CD8-positive, alpha-beta memory T cell (primary cell): ENCODE results near the gene FADS3. TPM values are rescaled to one million over a fixed set of nuclear protein-coding genes. Genes with fewer than 3 reads are reported as not detected.
A peak's percentile ranks its signal among the peaks of the same experiment; 100 is the strongest.

Source experiments
- CTCF ChIA-PET: fragments of 350-600 bp; sonication (Branson Sonifier 250); formaldehyde crosslinking; loops from one replicate; lab custom pipeline; 2021; ENCODE audit warnings: antibody characterized with exemption; lab: Charles Lee
- POLR2A ChIA-PET: fragments of 350-600 bp; sonication (Branson Sonifier 250); formaldehyde crosslinking; loops from one replicate; lab custom pipeline; 2021; ENCODE audit warnings: antibody characterized with exemption; lab: Charles Lee
- DNase-seq, 5 donors: peaks; one replicate each; pipeline versions ENCODE4 v3.0.0 to v3.0.0-alpha.2; 2020 to 2022; ENCODE audit warnings: mixed read lengths in 1 of 5
- H3K27ac ChIP-seq: one replicate; pipeline ENCODE4 v1.7.0; 2013; ENCODE audit warnings: low read depth, mild to moderate bottlenecking, low read length, moderate library complexity
- H3K27me3 ChIP-seq: 2 replicates; pipeline ENCODE4 v1.7.0; 2013; ENCODE audit warnings: low read length, mild to moderate bottlenecking; ENCODE audit not compliant: insufficient read depth, poor library complexity, severe bottlenecking
- H3K36me3 ChIP-seq: 2 replicates; pipeline ENCODE4 v1.7.0; 2013; ENCODE audit warnings: mild to moderate bottlenecking, low read length, moderate library complexity; ENCODE audit not compliant: insufficient read depth
- H3K4me1 ChIP-seq: 2 replicates; pipeline ENCODE4 v1.7.0; 2013; ENCODE audit warnings: mild to moderate bottlenecking, low read length, moderate library complexity; ENCODE audit not compliant: insufficient read depth
- H3K4me3 ChIP-seq: 2 replicates; pipeline ENCODE4 v1.7.0; 2013; ENCODE audit warnings: mild to moderate bottlenecking, low read length
- H3K9me3 ChIP-seq: 2 replicates; pipeline ENCODE4 v1.7.0; 2013; ENCODE audit warnings: mild to moderate bottlenecking, low read length
- H3K27ac Mint-ChIP-seq, 8 donors: one replicate each; pipeline ENCODE4 v1.8.0; 2020 to 2021; ENCODE audit warnings: mixed read lengths in 8 of 8, mild to moderate bottlenecking in 6 of 8, inconsistent platforms in 3 of 8, moderate library complexity in 3 of 8
- H3K27me3 Mint-ChIP-seq, 2 donors: one replicate each; pipeline ENCODE4 v1.8.0; 2020 to 2021; ENCODE audit warnings: mixed read lengths in 2 of 2, mild to moderate bottlenecking in 1 of 2, moderate library complexity in 1 of 2
- H3K36me3 Mint-ChIP-seq, 3 donors: one replicate each; pipeline ENCODE4 v1.8.0; 2020 to 2021; ENCODE audit warnings: mixed read lengths in 3 of 3, inconsistent platforms in 1 of 3, mild to moderate bottlenecking in 1 of 3
- H3K4me1 Mint-ChIP-seq, 3 donors: one replicate each; pipeline ENCODE4 v1.8.0; 2020 to 2021; ENCODE audit warnings: mixed read lengths in 3 of 3, inconsistent platforms in 1 of 3, mild to moderate bottlenecking in 1 of 3
- H3K4me3 Mint-ChIP-seq, 7 donors: one replicate each; pipeline ENCODE4 v1.8.0; 2020 to 2021; ENCODE audit warnings: mixed read lengths in 7 of 7, mild to moderate bottlenecking in 6 of 7, moderate library complexity in 4 of 7, inconsistent platforms in 2 of 7
- H3K9me3 Mint-ChIP-seq, 5 donors: one replicate each; pipeline ENCODE4 v1.8.0; 2020 to 2022; ENCODE audit warnings: mixed read lengths in 5 of 5, mild to moderate bottlenecking in 3 of 5, moderate library complexity in 2 of 5, inconsistent platforms in 1 of 5
- polyA plus RNA-seq: library from polyadenylated mRNA; unstranded; fragments of 300-500 nt; fragmentation: Illumina TruSeq; gene quantifications from one replicate; pipeline ENCODE4 v1.2.3, GENCODE V29; 2021
- total RNA-seq, 2 experiments: library from RNA; stranded (reverse); gene quantifications; one replicate each; pipeline ENCODE4 v1.2.3, GENCODE V29; 2021

Gene FADS3
- total and polyA plus RNA-seq, 3 experiments from 2014 or later = 2.6 to 7.7 (median 5.8) TPM

DNA sequence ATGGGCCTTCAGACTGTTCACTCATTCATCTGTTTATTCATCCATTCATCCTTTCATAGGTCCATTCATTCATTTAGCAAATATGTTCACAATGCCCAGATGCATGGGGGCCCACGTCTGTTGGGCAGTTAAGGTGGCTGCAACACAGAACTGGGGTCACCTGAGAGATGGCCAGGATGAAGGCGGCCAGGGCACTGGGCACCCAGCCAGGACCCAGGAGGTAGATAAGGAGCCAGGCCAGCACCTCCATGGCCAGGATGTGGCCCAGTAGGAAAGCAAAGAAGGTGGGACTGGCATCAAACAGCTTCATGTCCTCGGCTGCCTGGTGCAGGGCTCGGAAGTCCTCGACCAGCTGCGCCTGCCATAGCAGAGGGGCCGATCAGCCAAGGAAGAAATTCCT is 12.2 kb downstream of the FADS3 start:
- no peak for DNase-seq
- POLR2A ChIA-PET = no interaction called here
- Histone ChIP-seq H3K4me3 (no peak overlapping the region), H3K27me3 (no peaks in the 10 kb centered on the region), H3K27ac (no peak overlapping the region), H3K4me1 (no peaks in the 10 kb centered on the region), H3K9me3 (no peaks in the 10 kb centered on the region), H3K36me3 (no peaks in the 10 kb centered on the region)
- Mint-ChIP-seq H3K27ac (no peak overlapping the region), H3K36me3 (no peaks in the 10 kb centered on the region), H3K27me3 (no peaks in the 10 kb centered on the region), H3K4me3 (no peak overlapping the region), H3K4me1 (no peaks in the 10 kb centered on the region), H3K9me3 (no peaks in the 10 kb centered on the region)
- CTCF ChIA-PET = interaction anchor here (3.5 kb wide), 1 partner anchor 203 kb away, joined by 10 read pairs; no protein-coding TSS in a partner anchor

DNA sequence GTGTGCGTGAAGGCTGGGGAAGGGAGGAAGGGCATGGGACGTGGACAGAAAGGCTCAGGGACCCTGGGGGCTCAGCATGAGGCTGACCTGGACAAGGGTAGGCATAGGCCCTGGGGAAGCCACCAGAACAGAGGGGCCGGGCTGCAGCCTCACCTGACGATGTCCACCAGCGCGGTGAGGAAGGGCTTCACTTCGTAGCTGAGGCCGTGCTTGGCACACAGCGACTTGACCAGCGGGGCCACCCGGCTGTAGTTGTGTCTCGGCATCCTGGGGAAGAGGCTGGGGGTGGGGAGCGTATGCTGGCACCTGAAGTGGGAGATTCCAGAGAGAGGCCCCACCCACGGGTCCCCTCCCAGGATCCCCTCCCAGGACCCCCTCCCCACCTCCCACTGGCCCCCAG is 15.6 kb downstream of the FADS3 start:
- no peak overlapping the region for H3K4me3 Mint-ChIP-seq
- CTCF ChIA-PET = no interaction called here
- peaks cover 4 to 7% (median 7%) of the 10 kb centered on the region in 3 donors for H3K4me1 Mint-ChIP-seq
- POLR2A ChIA-PET = no interaction called here
- no peak overlapping the region for H3K27ac Mint-ChIP-seq
- H3K4me3 ChIP-seq = no peak overlapping the region
- H3K27me3 Mint-ChIP-seq = peaks cover 1 to 7% of the 10 kb centered on the region in 2 donors
- no peaks in the 10 kb centered on the region for H3K9me3 ChIP-seq
- H3K36me3 Mint-ChIP-seq = no peaks in the 10 kb centered on the region
- H3K27ac ChIP-seq = no peak overlapping the region
- DNase-seq = no peak
- H3K27me3 ChIP-seq = no peaks in the 10 kb centered on the region
- peaks cover 8% of the 10 kb centered on the region for H3K4me1 ChIP-seq
- H3K9me3 Mint-ChIP-seq = no peaks in the 10 kb centered on the region
- H3K36me3 ChIP-seq = no peaks in the 10 kb centered on the region

DNA sequence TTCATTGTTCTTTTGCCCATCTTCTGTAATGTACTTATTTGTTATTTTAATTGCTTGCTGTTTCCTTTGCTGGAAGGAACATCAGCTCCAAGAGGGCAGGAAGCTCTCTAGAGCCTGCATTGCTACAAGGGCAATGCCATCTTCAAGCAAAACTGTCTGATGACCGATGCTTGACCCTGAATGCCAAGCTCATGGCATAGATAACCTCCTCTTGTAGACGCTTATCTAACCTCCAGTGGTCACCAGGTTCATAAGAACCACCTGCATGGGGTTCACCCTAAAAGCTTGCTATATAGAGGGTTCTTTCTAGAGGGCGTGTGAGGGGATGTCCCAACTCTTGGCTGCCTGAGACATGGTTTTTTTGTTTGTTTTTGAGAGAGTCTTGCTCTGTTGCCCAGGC is 16.5 kb downstream of the FADS3 start:
- H3K36me3 ChIP-seq = no peaks in the 10 kb centered on the region
- POLR2A ChIA-PET = no interaction called here
- peaks cover 1 to 9% of the 10 kb centered on the region in 2 donors for H3K27me3 Mint-ChIP-seq

DNA sequence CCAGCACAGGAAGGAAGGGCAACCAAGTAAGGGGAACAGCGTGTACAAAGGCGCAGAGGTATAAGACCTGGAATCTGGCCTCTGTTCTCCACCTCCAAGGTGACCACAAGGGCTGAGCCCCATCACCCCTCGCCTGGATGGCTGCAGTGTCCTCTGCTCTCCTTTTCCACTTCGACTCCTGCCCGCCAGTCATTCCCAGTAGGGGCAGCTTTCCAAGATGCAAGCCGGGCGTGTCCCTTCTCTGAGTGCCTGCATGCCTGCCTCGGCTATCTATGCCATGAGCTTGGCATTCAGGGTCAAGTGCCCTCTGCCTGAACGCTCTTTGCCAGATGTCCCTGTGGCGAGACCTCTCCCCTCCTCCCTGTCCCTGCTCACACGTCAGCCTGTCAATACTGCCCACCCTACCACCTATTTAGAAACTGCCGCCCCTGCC is 17.0 kb downstream of the FADS3 start:
- Mint-ChIP-seq H3K36me3 (no peaks in the 10 kb centered on the region), H3K27ac (no peak overlapping the region), H3K4me1 (peaks cover 4 to 7% (median 7%) of the 10 kb centered on the region in 3 donors), H3K4me3 (no peak overlapping the region), H3K9me3 (no peaks in the 10 kb centered on the region), H3K27me3 (peaks cover 1 to 9% of the 10 kb centered on the region in 2 donors)
- Histone ChIP-seq H3K4me3 (no peak overlapping the region), H3K27me3 (no peaks in the 10 kb centered on the region), H3K4me1 (peaks cover 8% of the 10 kb centered on the region), H3K9me3 (no peaks in the 10 kb centered on the region), H3K36me3 (no peaks in the 10 kb centered on the region), H3K27ac (no peak overlapping the region)
- POLR2A ChIA-PET = no interaction called here
- CTCF ChIA-PET = no interaction called here
- DNase-seq = no peak

More for the DNA sequence above, 16.5 kb downstream of the FADS3 start:
- Mint-ChIP-seq H3K4me3 (no peak overlapping the region), H3K27ac (no peak overlapping the region), H3K4me1 (peaks cover 4 to 7% (median 7%) of the 10 kb centered on the region in 3 donors), H3K36me3 (no peaks in the 10 kb centered on the region), H3K9me3 (no peaks in the 10 kb centered on the region)
- H3K9me3 ChIP-seq = no peaks in the 10 kb centered on the region
- H3K27me3 ChIP-seq = no peaks in the 10 kb centered on the region
- no peak for DNase-seq
- H3K4me1 ChIP-seq = peaks cover 8% of the 10 kb centered on the region
- no peak overlapping the region for H3K4me3 ChIP-seq
- CTCF ChIA-PET = no interaction called here
- H3K27ac ChIP-seq = no peak overlapping the region

DNA sequence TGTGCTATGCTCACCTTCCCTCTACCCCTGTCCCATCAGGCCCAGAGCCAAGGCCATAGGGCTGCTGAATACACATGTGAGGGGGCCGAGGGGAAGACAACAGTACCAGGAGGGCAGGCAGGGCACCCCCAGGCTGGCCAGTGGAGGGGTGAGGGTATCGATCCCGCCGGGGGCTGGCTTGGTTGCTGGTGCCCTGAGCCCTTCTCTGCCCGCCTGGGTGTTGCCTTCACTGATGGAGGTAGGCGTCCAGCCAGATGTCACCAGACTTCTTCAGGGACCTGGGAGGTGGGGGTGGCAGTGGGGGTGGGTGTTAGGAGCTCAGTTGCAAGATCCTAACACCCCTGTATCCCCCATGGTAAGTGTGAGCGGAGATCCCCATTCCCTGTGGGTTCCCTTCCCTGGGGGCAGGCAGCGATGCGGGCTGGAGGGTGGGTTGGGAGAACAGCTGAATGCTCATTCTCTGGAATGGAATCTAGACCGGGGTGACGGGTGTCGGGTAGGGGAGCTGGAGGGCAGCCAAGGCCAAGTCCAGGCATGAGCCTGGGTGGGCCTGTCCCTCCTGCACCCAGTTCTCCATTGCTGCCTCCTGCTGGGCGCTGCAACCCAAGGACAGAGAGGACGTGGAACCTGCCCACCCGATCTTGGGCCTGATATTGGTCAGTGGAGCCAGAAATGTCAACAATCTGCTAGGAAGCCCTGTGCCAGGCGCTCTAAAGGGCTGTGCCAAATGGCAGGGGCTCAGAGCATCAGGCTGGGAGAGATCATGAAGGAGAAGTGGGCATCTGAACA is 17.6 kb downstream of the FADS3 start:
- Mint-ChIP-seq H3K9me3 (no peaks in the 10 kb centered on the region), H3K27me3 (peaks cover 1 to 9% of the 10 kb centered on the region in 2 donors), H3K4me3 (no peak overlapping the region), H3K36me3 (no peaks in the 10 kb centered on the region), H3K27ac (peak overlapping the region in 1 of 8 donors; percentile 84), H3K4me1 (peaks cover 4 to 7% (median 7%) of the 10 kb centered on the region in 3 donors)
- DNase-seq = no peak
- Histone ChIP-seq H3K27ac (no peak overlapping the region), H3K9me3 (no peaks in the 10 kb centered on the region), H3K4me1 (peaks cover 8% of the 10 kb centered on the region), H3K4me3 (no peak overlapping the region), H3K36me3 (no peaks in the 10 kb centered on the region), H3K27me3 (no peaks in the 10 kb centered on the region)
- CTCF ChIA-PET = interaction anchor here (0.7 to 2.0 kb wide), 2 partner anchors 26 to 234 kb away, joined by 3 to 6 read pairs; no protein-coding TSS in a partner anchor
- POLR2A ChIA-PET = no interaction called here

DNA sequence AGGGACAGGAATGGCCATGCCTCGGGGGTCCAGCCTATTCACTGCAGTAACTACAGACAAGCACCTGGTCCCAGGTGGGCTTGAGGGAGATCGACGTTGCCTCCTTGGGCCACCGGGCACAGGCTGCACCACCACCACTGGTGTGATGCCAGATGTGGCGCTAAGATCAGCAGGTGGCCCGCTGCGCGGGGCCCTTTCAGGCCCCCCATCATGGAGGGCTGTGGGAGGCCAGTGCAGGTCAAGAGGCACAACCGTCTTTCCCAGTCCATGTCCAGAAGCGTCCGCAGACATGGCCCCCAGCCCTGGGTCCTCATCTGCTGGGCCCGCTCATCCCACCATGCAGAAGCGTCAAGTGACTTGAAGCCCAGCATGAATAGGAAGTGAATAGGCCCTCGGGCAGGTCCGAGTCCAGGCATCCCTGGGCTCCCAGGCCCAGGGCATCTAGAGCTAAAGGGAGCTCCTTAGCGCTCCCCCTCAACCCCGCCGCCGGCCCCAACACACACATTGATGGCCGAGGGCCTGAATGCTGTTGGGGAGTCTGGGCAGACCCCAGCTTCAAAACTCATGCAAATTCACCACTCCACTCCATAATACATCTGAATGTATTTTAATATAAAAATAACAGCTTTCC is 18.3 kb downstream of the FADS3 start:
- no peaks in the 10 kb centered on the region for H3K36me3 ChIP-seq
- no peak overlapping the region for H3K27ac ChIP-seq
- peak overlapping the region in 1 of 8 donors; percentile 84 for H3K27ac Mint-ChIP-seq
- CTCF ChIA-PET = interaction anchor here (0.7 to 2.0 kb wide), 2 partner anchors 26 to 235 kb away, joined by 3 to 6 read pairs; no protein-coding TSS in a partner anchor
- no peaks in the 10 kb centered on the region for H3K36me3 Mint-ChIP-seq
- H3K4me3 Mint-ChIP-seq = no peak overlapping the region
- peaks cover 1 to 9% of the 10 kb centered on the region in 2 donors for H3K27me3 Mint-ChIP-seq
- H3K9me3 ChIP-seq = no peaks in the 10 kb centered on the region
- DNase-seq = no peak
- H3K9me3 Mint-ChIP-seq = no peaks in the 10 kb centered on the region
- H3K27me3 ChIP-seq = no peaks in the 10 kb centered on the region
- POLR2A ChIA-PET = no interaction called here
- H3K4me1 ChIP-seq = peaks cover 8% of the 10 kb centered on the region
- H3K4me3 ChIP-seq = no peak overlapping the region
- H3K4me1 Mint-ChIP-seq = peaks cover 4 to 7% (median 7%) of the 10 kb centered on the region in 3 donors

DNA sequence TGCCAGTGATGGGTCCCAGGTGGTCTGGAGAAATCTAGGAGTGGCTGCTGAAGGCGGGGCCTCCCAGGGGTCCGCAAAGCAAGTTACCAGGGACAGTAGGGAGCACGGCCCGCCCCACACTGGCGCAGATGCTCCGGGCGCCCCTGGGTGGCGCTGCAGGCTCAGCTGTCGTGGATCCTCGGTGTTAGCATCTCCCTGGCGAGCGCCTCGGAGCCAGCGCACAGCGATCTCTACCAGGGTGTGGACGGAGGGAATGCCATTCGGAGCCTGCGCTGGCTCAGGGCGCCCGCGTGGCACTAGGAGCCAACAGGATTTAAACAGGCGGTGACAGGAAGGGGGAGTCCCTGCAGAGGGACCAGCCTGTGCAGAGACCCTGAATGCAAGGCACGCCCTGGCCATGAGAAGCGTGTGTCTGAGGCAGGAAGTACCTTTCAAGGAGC is 20.2 kb downstream of the FADS3 start:
- Mint-ChIP-seq H3K4me3 (peak overlapping the region in 6 of 7 donors; percentile 61 to 74 (median 68)), H3K9me3 (no peaks in the 10 kb centered on the region), H3K27ac (peak overlapping the region in 1 of 8 donors; percentile 55), H3K27me3 (peaks cover 1 to 9% of the 10 kb centered on the region in 2 donors), H3K4me1 (peaks cover 4 to 7% (median 7%) of the 10 kb centered on the region in 3 donors), H3K36me3 (no peaks in the 10 kb centered on the region)
- DNase-seq = peak; percentile 23 to 64 (median 47)
- POLR2A ChIA-PET = no interaction called here
- Histone ChIP-seq H3K36me3 (no peaks in the 10 kb centered on the region), H3K9me3 (no peaks in the 10 kb centered on the region), H3K4me3 (no peak overlapping the region), H3K27ac (no peak overlapping the region), H3K27me3 (no peaks in the 10 kb centered on the region), H3K4me1 (peaks cover 8% of the 10 kb centered on the region)
- CTCF ChIA-PET = interaction anchor here (1.6 to 2.3 kb wide), 4 partner anchors 26 to 237 kb away, joined by 4 to 11 read pairs (median 8); no protein-coding TSS in a partner anchor
